Measurements from ENCODE around the gene RAB23. TPM values are rescaled to one million over a fixed set of nuclear protein-coding genes. Genes with fewer than 3 reads are reported as not detected.

RAB23 gene
- total and polyA plus RNA-seq, 2 experiments from 2014 or later, result 5.2 to 16.7 TPM

GRCh38 chr6:57180596-57180995, 41.5 kb downstream of the RAB23 start (continued):
- TF ChIP-seq ZNF462 (CRISPR knock-in tag; IDR thresholded peaks at IDR 0.05) (no peak), ZNF331 (CRISPR knock-in tag; IDR thresholded peaks at IDR 0.05; ENCODE audit: low read depth) (no peak), CTCF (conservative IDR thresholded peaks at IDR 0.05; ENCODE audit: low read depth in 2 of 2) (no peak), EZH2phosphoT487 (IDR thresholded peaks at IDR 0.05; ENCODE audit: unreplicated experiment) (no peak), STAT1 (IDR thresholded peaks at IDR 0.05; ENCODE audit: unreplicated experiment) (no peak), ZNF114 (CRISPR knock-in tag; IDR thresholded peaks at IDR 0.05) (no peak), CREB1 (CRISPR knock-in tag; IDR thresholded peaks at IDR 0.05; ENCODE audit: low read depth) (no peak)

All from GM23338 (cell line).